ENCODE results near the gene MTSS2.
"Not testable (repeated sequence)": the region's sequence is repeated elsewhere in the genome, so short reads cannot be mapped to it uniquely, and the experiment has no call there.

MTSS2 gene

DNA sequence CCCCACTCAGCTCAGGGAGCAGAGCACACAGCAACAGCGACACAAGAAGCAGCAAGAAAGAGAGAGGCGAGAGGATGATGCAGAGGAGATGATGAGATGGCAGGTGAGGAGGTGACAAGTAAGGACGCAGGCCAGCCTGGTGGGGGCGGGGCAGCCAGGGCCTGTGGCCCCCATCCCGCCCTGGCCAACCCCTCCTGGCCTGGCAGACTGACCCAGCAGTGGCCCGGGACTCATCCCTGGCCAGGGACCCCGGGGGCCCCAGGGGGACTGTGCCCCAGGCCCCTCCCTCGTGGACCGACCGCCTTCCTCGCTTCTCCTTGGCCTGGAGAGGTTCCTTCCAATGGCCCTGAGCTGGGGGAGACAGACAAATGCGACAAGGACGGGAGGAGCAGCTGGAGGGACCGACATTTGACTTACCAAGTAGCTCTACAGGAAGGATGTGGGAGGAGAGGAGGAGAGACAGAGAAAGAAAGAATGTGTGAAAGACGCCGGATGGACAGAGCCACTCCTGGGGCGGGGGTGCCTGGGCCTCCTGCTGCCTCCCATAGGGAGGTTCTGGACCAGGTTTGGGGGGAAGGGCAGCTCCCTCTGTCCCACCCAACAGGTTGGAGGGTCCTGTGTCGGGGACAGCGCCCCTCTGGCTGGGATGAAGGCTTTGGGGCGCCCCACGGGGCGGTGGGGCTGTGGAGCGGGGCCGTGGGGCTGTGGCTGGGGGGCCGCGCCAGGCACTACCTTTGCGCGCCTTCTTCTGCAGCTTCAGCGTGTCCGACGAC, 6.8 kb downstream of the MTSS2 start:
- H3K4me3 ChIP-seq (ENCODE audit: low read depth, low read length), result no peak overlapping the region
- TF ChIP-seq CTCF (IDR thresholded peaks at IDR 0.05; ENCODE audit: low read depth, low read length), result no peak

DNA sequence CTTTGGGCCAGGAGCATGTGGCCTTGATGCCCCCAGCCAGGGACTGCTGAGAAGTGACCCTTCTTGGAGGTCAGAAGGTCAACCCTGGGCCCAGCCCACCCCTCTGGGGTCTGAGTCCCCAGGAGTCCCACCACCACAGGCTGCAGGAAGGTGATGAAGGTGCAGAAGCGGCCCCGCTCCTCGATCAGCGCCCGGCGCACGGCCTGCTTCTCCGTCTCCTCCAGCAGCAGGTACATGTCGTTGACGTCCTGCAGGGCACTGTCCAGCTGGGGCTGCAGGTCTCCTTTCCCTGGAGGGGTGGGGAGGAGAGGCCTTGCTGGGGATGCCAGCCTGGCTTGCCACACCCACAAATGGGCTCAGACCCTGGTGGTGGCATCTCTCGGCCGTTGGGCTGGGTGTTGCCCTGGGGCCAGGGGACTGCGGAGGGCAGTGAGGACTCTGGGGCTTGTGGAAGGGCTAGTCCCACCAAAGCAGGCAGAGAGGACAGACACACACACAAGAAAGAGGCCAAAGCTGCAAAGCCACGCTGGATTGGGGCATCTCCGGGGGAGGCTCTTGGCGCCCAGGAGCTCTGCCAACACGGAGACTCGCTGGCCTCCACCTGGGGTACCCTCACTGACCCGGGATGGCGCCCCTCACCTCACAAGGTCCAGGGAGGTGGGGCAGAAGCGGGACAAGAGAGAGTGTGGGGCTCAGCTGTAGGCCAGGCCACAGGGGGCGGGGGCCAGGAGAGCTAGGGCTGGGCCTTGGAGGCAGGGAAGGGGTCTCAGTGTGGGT, 7.5 kb downstream of the MTSS2 start:
- H3K4me3 ChIP-seq (ENCODE audit: low read depth, low read length), result no peak overlapping the region
- TF ChIP-seq CTCF (IDR thresholded peaks at IDR 0.05; ENCODE audit: low read depth, low read length), result no peak

GRCh38 chr16:70677499-70678120, 8.2 kb downstream of the MTSS2 start:
- no peak for TF ChIP-seq CTCF (IDR thresholded peaks at IDR 0.05; ENCODE audit: low read depth, low read length)

DNA sequence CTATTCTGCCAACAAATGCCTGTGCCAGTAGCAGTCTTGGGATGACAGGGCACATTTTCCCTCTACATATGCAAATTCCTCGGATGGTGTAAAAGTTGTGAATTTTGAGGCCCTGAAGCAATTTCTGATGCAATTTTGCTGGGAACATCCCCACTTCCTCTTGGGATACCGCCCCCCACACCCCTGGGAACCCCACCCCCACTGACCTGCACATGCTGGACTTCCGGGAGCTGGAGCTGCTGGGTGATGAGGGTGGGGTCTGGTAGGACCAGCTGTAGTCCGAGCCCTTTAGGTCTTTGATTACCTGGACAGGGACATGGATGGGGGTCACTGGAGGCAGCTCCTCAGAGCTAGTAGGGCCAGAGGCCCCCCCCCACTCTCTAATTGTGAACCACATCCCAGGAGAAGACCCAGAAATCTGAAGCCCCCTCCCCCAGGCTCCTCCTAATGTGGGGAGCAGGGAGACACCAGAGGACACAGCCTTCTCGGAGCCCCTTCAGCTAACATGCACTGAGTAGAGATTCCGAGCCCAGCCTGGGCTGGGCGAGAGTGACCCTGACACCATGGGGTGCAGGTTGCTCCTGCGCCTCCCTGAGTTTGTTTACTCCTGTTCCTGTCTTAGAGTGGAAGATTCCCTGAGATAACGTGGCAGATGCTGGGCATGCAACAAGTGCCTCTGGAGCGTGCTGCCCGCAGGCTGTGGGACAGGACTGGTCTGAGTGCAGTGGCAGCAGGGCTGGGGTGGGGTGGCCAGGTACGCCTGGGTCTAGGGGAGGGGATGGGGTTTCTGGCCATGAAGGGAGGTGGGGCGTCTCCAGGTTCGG, 9.0 kb downstream of the MTSS2 start:
- no peak for TF ChIP-seq CTCF (IDR thresholded peaks at IDR 0.05; ENCODE audit: low read depth, low read length)
- H3K4me3 ChIP-seq (ENCODE audit: low read depth, low read length), result no peak overlapping the region

More at GRCh38 chr16:70677499-70678120, 8.2 kb downstream of the MTSS2 start:
- no peak overlapping the region for H3K4me3 ChIP-seq (ENCODE audit: low read depth, low read length)

- no peak overlapping the region for H3K4me3 ChIP-seq (ENCODE audit: low read depth, low read length)
- TF ChIP-seq CTCF (IDR thresholded peaks at IDR 0.05; ENCODE audit: low read depth, low read length), result no peak
These were observed 9.9 kb downstream of the MTSS2 start for GRCh38 chr16:70675851-70676513.

DNA sequence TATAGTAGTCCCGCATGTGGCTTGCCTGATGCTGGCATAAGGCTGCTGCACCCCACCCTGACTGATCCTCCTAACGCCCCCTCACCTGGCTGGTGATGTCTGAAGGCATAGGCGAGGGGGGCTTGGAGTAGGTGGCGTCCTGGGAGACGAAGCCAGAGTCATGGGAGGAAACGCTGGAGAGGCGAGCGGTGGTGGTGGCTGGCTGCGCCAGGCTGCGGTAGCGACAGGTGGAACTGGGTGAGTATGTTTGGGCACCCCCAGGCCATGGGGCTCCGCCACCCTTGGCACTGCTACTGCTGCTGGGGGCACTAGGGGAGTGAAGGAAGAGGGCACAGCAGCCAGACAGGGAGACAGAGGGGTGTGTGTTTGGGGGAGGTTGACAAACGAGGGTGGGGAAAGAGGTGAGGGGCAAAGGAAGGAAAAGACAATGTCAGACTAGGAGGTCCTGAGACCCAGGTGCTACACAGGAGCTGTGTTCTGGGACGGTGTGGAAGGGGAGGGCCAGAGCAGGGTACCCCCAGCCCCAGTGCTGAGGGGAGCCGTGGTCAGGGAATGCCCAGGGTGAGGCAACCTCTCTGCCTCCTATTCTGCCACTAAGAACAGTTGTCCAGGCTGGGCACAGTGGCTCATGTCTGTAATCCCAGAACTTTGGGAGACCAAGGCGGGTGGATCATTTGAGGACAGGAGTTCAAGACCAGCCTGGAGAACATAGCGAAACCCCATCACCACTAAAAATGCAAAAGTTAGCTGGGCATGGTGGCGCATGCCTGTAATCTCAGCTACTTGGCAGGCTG, 11.4 kb downstream of the MTSS2 start:
- TF ChIP-seq CTCF (IDR thresholded peaks at IDR 0.05; ENCODE audit: low read depth, low read length), result no peak
- no peak overlapping the region for H3K4me3 ChIP-seq (ENCODE audit: low read depth, low read length)

GRCh38 chr16:70670938-70671337, 14.9 kb downstream of the MTSS2 start:
- not testable (repeated sequence) for H3K4me3 ChIP-seq (ENCODE audit: low read depth, low read length)

Measured in WI38 (cell line).